SU-DHL-6 (cell line): Measurements from ENCODE around the gene VPS4A.

Source experiments
- EZH2phosphoT487 ChIP-seq: fragments of 200-600 bp; sonication (generic), shearing (Covaris generic); conservative IDR thresholded peaks from 2 replicates; pipeline ENCODE4 v1.6.1; 2018; ENCODE audit warnings: mild to moderate bottlenecking, antibody characterized with exemption, low read length, moderate library complexity, mixed read lengths
- TF ChIP-seq, protein P1 (sequence below): fragments of 200-600 bp; sonication (generic); IDR thresholded peaks from one replicate; pipeline ENCODE4 v1.5.1; 2017; ENCODE audit warnings: antibody characterized with exemption, mild to moderate bottlenecking, low read length, moderate library complexity; ENCODE audit not compliant: insufficient read depth, poor library complexity, severe bottlenecking

DNA sequence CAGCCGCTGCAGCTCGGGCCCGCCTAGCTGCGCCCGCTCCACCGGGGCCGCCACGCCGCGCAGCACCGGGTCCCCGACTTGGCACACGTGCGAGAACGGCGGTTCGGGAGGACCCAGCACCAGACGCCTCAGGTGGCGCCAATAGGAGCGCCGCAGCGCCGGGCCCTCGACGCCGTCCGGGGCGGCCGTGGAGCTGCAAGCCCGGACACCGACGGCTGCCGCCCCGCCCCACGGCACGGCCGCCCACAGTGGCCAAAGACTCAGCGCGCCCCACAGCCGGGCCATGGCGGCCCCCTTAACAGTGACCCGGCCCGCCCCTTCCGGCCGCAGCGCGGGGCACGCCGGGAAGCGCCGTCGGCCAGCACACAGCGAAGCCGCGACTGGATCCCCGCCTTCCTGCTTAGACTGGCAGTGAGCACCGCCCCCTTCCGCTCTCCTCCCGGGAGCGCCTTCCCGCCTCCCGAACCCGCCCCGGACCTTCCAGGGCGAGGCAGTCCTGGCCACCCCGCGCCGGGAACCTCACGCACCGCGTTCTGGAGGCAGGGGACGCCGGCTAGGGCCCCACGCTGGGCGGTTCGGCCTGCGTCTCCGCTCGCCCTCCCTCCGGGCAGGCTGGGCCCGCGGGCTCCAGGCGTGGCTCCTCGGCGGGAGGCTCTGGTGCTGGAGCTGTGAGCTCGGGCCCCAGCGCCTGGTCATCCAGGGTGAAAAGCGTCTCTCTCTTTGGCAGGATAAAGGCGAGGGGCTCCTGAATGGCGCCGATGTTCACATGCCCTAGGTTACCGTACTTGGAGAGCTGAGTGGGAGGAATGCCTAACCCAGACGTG, 19.3 kb downstream of the VPS4A start, which contains the start of gene PDF:
- TF ChIP-seq, protein P1, sequence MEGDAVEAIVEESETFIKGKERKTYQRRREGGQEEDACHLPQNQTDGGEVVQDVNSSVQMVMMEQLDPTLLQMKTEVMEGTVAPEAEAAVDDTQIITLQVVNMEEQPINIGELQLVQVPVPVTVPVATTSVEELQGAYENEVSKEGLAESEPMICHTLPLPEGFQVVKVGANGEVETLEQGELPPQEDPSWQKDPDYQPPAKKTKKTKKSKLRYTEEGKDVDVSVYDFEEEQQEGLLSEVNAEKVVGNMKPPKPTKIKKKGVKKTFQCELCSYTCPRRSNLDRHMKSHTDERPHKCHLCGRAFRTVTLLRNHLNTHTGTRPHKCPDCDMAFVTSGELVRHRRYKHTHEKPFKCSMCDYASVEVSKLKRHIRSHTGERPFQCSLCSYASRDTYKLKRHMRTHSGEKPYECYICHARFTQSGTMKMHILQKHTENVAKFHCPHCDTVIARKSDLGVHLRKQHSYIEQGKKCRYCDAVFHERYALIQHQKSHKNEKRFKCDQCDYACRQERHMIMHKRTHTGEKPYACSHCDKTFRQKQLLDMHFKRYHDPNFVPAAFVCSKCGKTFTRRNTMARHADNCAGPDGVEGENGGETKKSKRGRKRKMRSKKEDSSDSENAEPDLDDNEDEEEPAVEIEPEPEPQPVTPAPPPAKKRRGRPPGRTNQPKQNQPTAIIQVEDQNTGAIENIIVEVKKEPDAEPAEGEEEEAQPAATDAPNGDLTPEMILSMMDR: no peak
- TF ChIP-seq EZH2phosphoT487: no peak
